Measurements from ENCODE around the gene MACROH2A1. TPM values are rescaled to one million over a fixed set of nuclear protein-coding genes. Genes with fewer than 3 reads are reported as not detected.
A peak's percentile ranks its signal among the peaks of the same experiment; 100 is the strongest.

Gene MACROH2A1
- total RNA-seq, 4 donors from 2014 or later = 196 to 234 (median 208) TPM

- peak in 1 of 2 donors; percentile 66 for DNase-seq (ENCODE audit: low spot score in 2 of 2)
- WGBS, 2 donors = 81 to 88% methylated on average over 14 of the region's 14 CpGs
- intact Hi-C loops (cut with DNase I; ENCODE audit: low total_unique reads) = no loop called here
Observed at GRCh38 chr5:135445306-135445985, 46.4 kb upstream of the MACROH2A1 start.

GRCh38 chr5:135444881-135445280 lies 45.9 kb upstream of the MACROH2A1 start:
- 86 to 92% methylated on average over 6 of the region's 6 CpGs for WGBS, 2 donors
- TF ChIP-seq POLR2A (IDR thresholded peaks at IDR 0.05) = no peak
- TF ChIP-seq, protein P1, sequence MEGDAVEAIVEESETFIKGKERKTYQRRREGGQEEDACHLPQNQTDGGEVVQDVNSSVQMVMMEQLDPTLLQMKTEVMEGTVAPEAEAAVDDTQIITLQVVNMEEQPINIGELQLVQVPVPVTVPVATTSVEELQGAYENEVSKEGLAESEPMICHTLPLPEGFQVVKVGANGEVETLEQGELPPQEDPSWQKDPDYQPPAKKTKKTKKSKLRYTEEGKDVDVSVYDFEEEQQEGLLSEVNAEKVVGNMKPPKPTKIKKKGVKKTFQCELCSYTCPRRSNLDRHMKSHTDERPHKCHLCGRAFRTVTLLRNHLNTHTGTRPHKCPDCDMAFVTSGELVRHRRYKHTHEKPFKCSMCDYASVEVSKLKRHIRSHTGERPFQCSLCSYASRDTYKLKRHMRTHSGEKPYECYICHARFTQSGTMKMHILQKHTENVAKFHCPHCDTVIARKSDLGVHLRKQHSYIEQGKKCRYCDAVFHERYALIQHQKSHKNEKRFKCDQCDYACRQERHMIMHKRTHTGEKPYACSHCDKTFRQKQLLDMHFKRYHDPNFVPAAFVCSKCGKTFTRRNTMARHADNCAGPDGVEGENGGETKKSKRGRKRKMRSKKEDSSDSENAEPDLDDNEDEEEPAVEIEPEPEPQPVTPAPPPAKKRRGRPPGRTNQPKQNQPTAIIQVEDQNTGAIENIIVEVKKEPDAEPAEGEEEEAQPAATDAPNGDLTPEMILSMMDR (IDR thresholded peaks at IDR 0.05) = no peak
- DNase-seq (ENCODE audit: low spot score in 2 of 2) = peak in 1 of 2 donors; percentile 42
- H3K4me3 ChIP-seq (ENCODE audit: low read depth, poor library complexity, severe bottlenecking) = no peak overlapping the region
- intact Hi-C loops (cut with DNase I; ENCODE audit: low total_unique reads) = no loop called here

More at GRCh38 chr5:135445306-135445985, 46.4 kb upstream of the MACROH2A1 start:
- H3K4me3 ChIP-seq (ENCODE audit: low read depth, poor library complexity, severe bottlenecking) = no peak overlapping the region
- TF ChIP-seq, protein P1 (IDR thresholded peaks at IDR 0.05) = no peak
- TF ChIP-seq POLR2A (IDR thresholded peaks at IDR 0.05) = no peak

DNA sequence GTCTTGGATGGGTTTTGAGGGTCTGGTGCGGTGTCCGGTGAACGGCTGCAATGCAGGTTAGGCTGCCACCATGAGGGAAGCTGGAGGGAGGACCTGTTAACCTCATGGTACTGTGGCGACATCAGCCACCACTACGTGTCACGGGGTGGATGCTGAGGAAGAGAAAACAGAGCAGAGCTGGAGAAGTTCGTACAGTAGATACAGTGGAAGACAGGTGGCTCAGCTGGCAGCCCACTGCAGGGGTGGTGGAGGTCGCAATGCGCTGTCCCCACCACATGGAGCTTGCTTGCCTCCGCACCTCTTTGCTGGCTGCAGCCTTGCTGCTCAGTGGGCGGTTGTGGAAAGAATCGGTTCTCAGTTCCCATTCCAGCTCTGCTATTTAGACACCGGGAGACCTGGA lies 45.3 kb upstream of the MACROH2A1 start:
- peak in 1 of 2 donors; percentile 70 for DNase-seq (ENCODE audit: low spot score in 2 of 2)
- 86 to 88% methylated on average over 13 of the region's 13 CpGs for WGBS, 2 donors
- intact Hi-C loops (cut with DNase I; ENCODE audit: low total_unique reads) = no loop called here
- TF ChIP-seq POLR2A (IDR thresholded peaks at IDR 0.05) = no peak
- TF ChIP-seq, protein P1 (IDR thresholded peaks at IDR 0.05) = no peak
- H3K4me3 ChIP-seq (ENCODE audit: low read depth, poor library complexity, severe bottlenecking) = no peak overlapping the region

GRCh38 chr5:135443161-135443960 lies 44.3 kb upstream of the MACROH2A1 start:
- no peak overlapping the region for H3K4me3 ChIP-seq (ENCODE audit: low read depth, poor library complexity, severe bottlenecking)
- intact Hi-C loops (cut with DNase I; ENCODE audit: low total_unique reads) = no loop called here
- peak in 1 of 2 donors; percentile 62 for DNase-seq (ENCODE audit: low spot score in 2 of 2)
- TF ChIP-seq, protein P1 (IDR thresholded peaks at IDR 0.05) = no peak
- TF ChIP-seq POLR2A (IDR thresholded peaks at IDR 0.05) = no peak
- WGBS, 2 donors = 71% methylated on average over 6 of the region's 6 CpGs

DNA sequence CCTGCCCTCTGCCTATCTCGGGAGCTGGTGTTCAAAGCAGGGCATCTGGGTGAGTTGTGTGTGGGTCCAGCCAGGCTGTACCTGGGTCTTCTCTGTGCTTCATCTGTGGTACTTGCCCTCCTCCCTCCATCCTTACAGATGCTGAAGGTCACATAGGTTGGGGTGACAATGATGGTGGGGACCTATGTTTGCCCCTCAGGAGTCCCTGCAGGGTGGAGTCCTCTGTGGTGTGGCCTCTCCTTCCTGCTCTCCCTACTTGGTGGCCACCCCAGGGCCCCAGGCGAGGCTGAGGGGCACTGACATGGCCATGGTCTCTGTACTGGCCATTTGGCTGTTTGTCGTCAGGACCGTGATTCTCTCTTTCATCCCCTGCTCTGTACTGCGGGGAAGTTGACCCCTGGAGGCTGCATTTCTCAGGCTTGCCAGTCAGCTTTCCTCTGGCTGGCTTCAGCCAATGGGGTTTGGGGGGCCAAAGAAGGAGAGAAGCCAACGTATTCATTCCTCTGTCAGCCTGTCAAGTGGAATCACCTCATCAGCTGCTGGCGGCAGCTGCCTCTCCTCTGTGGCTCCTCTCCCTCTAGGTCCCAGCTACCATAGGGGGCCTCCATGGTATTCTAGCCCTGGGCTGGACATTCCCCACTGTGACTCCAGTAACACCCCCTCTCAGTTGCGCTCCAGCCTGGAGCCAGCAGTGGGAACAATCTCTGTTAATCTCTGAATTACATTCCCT lies 43.6 kb upstream of the MACROH2A1 start:
- 79 to 94% methylated on average over 7 to 8 of the region's 8 CpGs for WGBS, 2 donors
- H3K4me3 ChIP-seq (ENCODE audit: low read depth, poor library complexity, severe bottlenecking) = no peak overlapping the region
- TF ChIP-seq POLR2A (IDR thresholded peaks at IDR 0.05) = no peak
- TF ChIP-seq, protein P1 (IDR thresholded peaks at IDR 0.05) = no peak
- DNase-seq (ENCODE audit: low spot score in 2 of 2) = peak in 1 of 2 donors; percentile 62
- intact Hi-C loops (cut with DNase I; ENCODE audit: low total_unique reads) = no loop called here
